Upper lobe of left lung (tissue), 6 donors: Measurements from ENCODE around the gene THRAP3. TPM values are rescaled to one million over a fixed set of nuclear protein-coding genes. Genes with fewer than 3 reads are reported as not detected.

Source experiments
- ATAC-seq, 2 donors: fragments of 200-7000 bp; cut with Tn5 transposase; one replicate each; pipeline ENCODE4 v1.9.1; 2022; ENCODE audit warnings: mild to moderate bottlenecking in 2 of 2, moderate library complexity in 2 of 2; ENCODE audit not compliant: low FRiP score in 2 of 2
- DNase-seq, 2 donors: peaks; one replicate each; pipeline ENCODE4 v3.0.0-alpha.2; 2019 to 2020
- H3K27ac ChIP-seq, 4 donors: fragments of 200-600 bp; sonication (generic); one replicate each; pipeline ENCODE4 v1.5.1; 2016 to 2019
- H3K27me3 ChIP-seq, 4 donors: fragments of 200-600 bp; sonication (generic); one replicate each; pipeline ENCODE4 v1.5.1; 2017 to 2019
- H3K36me3 ChIP-seq, 4 donors: fragments of 200-600 bp; sonication (generic); one replicate each; pipeline ENCODE4 v1.5.1; 2016 to 2019
- H3K4me1 ChIP-seq, 4 donors: fragments of 200-600 bp; sonication (generic); one replicate each; pipeline ENCODE4 v1.5.1; 2018 to 2019
- H3K4me3 ChIP-seq, 4 donors: fragments of 200-600 bp; sonication (generic); one replicate each; pipeline ENCODE4 v1.5.1; 2017 to 2019; ENCODE audit warnings: mild to moderate bottlenecking in 2 of 4, moderate library complexity in 1 of 4
- H3K9me3 ChIP-seq, 4 donors: fragments of 200-600 bp; sonication (generic); one replicate each; pipeline ENCODE4 v1.5.1; 2018 to 2019
- EP300 ChIP-seq, 4 donors: sonication (generic); formaldehyde crosslinking; IDR thresholded peaks; one replicate each; pipeline ENCODE4 v1.5.1; 2017; ENCODE audit warnings: antibody characterized with exemption in 4 of 4, control low read depth in 2 of 4
- POLR2A ChIP-seq, 4 donors: fragments of 450-650 bp; IDR thresholded peaks; one replicate each; pipeline ENCODE4 v1.5.1; 2016 to 2017; ENCODE audit warnings: antibody characterized with exemption in 4 of 4, mild to moderate bottlenecking in 2 of 4
- POLR2AphosphoS5 ChIP-seq, 2 donors: sonication (generic); formaldehyde crosslinking; IDR thresholded peaks; one replicate each; pipeline ENCODE4 v1.5.1; 2017; ENCODE audit warnings: antibody characterized with exemption in 2 of 2
- WGBS, 2 donors: methylation state at CpG; one replicate each; pipeline ENCODE4 v1.1.5; 2017 to 2018; 5-methylcytosine and 5-hydroxymethylcytosine counted together
- total RNA-seq, 6 donors: library from RNA; depleted of rRNA in 4 of 6; stranded (reverse); fragments of >200 nt in 4 of 6; gene quantifications; one replicate each; pipeline versions ENCODE4 v1.1.0 to v1.2.1, GENCODE V29; 2016 to 2021
- TF ChIP-seq, protein P1 (sequence below), 6 experiments: fragments of 450-650 bp in 4 of 6; fragments of 200-600 bp in 2 of 6; sonication (generic) in 2 of 6; IDR thresholded peaks; one replicate each; pipeline ENCODE4 v1.5.1; 2016 to 2019; ENCODE audit warnings: antibody characterized with exemption in 6 of 6
- donor health status: DM: no; HTN: no; CAD: no; lungs with moderate emphysema.
- donor health status: DM: no; HTN: yes; CAD: no; lungs with severe emphysema.

THRAP3 gene
- total RNA-seq, 6 donors from 2014 or later: 55.0 to 91.1 (median 84.0) TPM

DNA sequence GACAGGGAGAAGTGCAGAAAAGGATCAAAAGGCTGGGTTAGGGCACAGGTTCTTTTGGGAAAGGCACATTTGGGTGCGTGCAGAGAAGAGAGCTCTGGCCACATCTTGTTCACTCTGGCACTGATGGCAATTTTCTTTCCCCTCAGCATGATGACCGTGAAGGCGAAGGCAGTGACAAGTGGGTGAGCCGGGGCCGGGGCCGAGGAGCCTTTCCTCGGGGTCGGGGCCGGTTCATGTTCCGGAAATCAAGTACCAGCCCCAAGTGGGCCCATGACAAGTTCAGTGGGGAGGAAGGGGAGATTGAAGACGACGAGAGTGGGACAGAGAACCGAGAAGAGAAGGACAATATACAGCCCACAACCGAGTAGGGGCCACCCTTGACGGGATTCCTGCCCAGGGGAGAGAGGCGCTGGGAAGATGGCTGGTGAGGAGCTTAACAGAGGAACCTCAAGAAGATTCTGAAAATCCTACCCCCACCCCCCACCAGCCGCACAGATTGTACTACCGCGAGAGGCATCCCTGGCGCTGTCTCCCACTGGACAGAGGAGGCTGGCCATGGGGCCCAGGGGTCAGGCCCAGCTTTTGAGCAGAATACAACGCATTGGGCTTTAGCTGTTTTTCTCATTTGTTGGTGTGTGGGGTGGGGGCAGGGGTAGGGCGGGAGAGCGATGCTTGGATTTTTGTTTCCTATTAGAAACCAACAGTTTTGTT lies 79.6 kb downstream of the THRAP3 start:
- WGBS, 2 donors: 92 to 93% methylated on average over 23 of the region's 23 CpGs
- DNase-seq (peak in 1 of 2 donors; percentile 62), ATAC-seq (no peak)
- H3K27ac ChIP-seq: no peak overlapping the region
- H3K4me3 ChIP-seq: no peak overlapping the region
- H3K27me3 ChIP-seq: no peaks in the 10 kb centered on the region
- TF ChIP-seq, protein P1, sequence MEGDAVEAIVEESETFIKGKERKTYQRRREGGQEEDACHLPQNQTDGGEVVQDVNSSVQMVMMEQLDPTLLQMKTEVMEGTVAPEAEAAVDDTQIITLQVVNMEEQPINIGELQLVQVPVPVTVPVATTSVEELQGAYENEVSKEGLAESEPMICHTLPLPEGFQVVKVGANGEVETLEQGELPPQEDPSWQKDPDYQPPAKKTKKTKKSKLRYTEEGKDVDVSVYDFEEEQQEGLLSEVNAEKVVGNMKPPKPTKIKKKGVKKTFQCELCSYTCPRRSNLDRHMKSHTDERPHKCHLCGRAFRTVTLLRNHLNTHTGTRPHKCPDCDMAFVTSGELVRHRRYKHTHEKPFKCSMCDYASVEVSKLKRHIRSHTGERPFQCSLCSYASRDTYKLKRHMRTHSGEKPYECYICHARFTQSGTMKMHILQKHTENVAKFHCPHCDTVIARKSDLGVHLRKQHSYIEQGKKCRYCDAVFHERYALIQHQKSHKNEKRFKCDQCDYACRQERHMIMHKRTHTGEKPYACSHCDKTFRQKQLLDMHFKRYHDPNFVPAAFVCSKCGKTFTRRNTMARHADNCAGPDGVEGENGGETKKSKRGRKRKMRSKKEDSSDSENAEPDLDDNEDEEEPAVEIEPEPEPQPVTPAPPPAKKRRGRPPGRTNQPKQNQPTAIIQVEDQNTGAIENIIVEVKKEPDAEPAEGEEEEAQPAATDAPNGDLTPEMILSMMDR (IDR thresholded peaks at IDR 0.05): no peak
- TF ChIP-seq POLR2AphosphoS5 (IDR thresholded peaks at IDR 0.05): no peak
- no peak for TF ChIP-seq EP300 (IDR thresholded peaks at IDR 0.05)
- TF ChIP-seq POLR2A (IDR thresholded peaks at IDR 0.05): no peak
- H3K4me1 ChIP-seq: peaks cover 20 to 40% (median 35%) of the 10 kb centered on the region in 4 donors
- H3K9me3 ChIP-seq: no peaks in the 10 kb centered on the region
- H3K36me3 ChIP-seq: peaks cover 15 to 57% (median 43%) of the 10 kb centered on the region in 4 donors

DNA sequence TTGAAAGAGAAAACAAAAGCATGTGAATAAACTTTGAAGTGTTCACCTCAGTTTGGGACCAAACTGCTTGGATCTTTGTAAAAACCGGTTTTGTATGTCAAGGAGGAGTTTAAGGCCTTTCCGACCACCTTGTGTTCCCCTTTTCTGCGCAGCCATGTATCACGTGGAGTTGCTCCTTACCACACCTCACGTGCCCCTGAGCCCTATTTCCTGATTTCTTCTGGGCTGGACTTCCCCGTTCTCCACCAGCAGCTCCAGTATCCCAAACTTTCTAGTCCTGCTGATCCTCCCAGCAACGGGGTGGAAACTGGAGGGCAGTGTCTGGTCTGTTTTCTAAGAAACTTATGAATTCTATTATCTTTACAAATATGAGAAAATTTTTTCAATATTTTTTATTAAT lies 80.3 kb downstream of the THRAP3 start:
- ATAC-seq (no peak), DNase-seq (peak in 1 of 2 donors; percentile 69)
- TF ChIP-seq, protein P1 (IDR thresholded peaks at IDR 0.05): no peak
- TF ChIP-seq POLR2A (IDR thresholded peaks at IDR 0.05) (no peak), EP300 (IDR thresholded peaks at IDR 0.05) (no peak), POLR2AphosphoS5 (IDR thresholded peaks at IDR 0.05) (no peak)
- H3K36me3 ChIP-seq: peaks cover 15 to 50% (median 38%) of the 10 kb centered on the region in 4 donors
- H3K4me1 ChIP-seq: peaks cover 20 to 37% (median 33%) of the 10 kb centered on the region in 4 donors
- H3K27ac ChIP-seq: peak overlapping the region in 1 of 4 donors; percentile 23
- no peaks in the 10 kb centered on the region for H3K27me3 ChIP-seq
- H3K9me3 ChIP-seq: no peaks in the 10 kb centered on the region
- WGBS, 2 donors: 60 to 69% methylated on average over 7 of the region's 7 CpGs
- no peak overlapping the region for H3K4me3 ChIP-seq

DNA sequence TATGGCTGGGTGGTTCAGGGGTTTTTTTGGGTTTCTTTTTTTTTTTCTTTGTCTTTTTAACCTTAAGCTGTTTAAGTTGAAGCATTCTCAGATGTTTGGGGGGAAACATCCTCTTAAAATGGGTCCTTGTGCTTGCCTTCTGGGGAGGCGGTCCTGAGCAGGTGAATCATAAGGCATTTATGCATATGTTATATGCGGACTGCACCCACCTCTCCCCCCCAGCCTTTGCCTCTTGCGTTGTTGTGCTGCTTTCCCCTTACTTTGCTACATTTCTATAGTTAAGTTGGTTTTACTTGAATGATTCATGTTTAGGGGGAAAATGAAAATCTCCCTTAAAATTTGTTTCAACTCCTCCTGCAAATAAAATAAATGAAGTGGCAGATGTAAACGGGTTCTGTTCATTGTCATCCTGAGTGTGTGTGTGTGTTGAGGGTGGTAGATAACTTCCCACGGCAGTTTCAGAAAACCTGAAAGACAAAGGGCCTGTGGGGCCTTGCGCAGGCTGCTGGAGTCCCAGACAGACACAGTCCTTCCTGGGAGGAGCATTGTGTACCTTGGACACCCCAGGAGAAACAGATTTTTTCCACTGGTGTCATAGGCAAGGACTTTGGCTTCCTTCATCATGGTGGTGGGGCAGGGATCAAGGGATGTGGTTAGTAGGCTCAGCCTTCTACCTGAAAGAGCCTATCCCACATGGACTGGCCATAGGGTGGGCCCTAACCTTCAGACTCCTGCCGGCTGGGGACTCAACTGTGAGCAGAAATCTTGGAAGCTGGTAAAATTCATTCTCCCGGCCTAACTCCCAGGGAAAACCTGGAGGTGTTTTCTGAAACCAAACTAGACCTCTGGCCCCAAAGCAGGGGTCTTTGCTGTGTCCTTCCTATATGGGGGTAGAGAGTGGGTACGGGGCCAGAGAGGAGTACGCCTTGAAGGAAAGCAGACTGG lies 81.0 kb downstream of the THRAP3 start:
- no peak for TF ChIP-seq POLR2A (IDR thresholded peaks at IDR 0.05)
- no peak for TF ChIP-seq EP300 (IDR thresholded peaks at IDR 0.05)
- TF ChIP-seq, protein P1 (IDR thresholded peaks at IDR 0.05): no peak
- no peak for TF ChIP-seq POLR2AphosphoS5 (IDR thresholded peaks at IDR 0.05)
- whole genome bisulfite sequencing, 2 donors: 75 to 76% methylated on average over 10 of the region's 10 CpGs
- H3K36me3 ChIP-seq: peaks cover 15 to 44% (median 38%) of the 10 kb centered on the region in 4 donors
- peak overlapping the region; percentile 79 to 90 (median 86) for H3K27ac ChIP-seq
- DNase-seq (no peak), ATAC-seq (no peak)
- H3K4me1 ChIP-seq: peaks cover 14 to 30% (median 26%) of the 10 kb centered on the region in 4 donors
- no peaks in the 10 kb centered on the region for H3K9me3 ChIP-seq
- H3K27me3 ChIP-seq: no peaks in the 10 kb centered on the region
- H3K4me3 ChIP-seq: peak overlapping the region in 2 of 4 donors; percentile 81 to 90

DNA sequence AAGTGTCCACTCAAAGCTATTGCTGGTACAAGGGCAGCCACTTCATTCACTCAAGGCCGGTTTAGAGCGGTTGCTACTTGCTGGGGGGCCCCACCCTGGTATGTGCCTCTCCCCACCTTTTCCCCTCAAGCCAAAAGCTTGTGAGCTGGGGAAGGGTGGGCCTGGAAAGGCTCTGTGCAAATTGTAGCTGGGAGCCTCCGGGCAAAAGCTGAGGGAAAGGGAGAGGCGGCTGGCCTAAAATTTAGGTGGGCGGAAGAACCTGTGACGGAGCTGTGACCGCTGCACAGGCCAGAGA lies 81.6 kb downstream of the THRAP3 start:
- Histone ChIP-seq H3K27ac (peak overlapping the region; percentile 79 to 90 (median 86)), H3K4me3 (peak overlapping the region in 3 of 4 donors; percentile 77 to 90 (median 81)), H3K27me3 (no peaks in the 10 kb centered on the region), H3K9me3 (no peaks in the 10 kb centered on the region), H3K4me1 (peaks cover 13 to 27% (median 22%) of the 10 kb centered on the region in 4 donors), H3K36me3 (peaks cover 12 to 38% (median 33%) of the 10 kb centered on the region in 4 donors)
- peak in 1 of 2 donors; percentile 53 for DNase-seq
- 57 to 72% methylated on average over 7 of the region's 7 CpGs for WGBS, 2 donors
- peak in 1 of 2 donors; percentile 1 for TF ChIP-seq POLR2AphosphoS5 (IDR thresholded peaks at IDR 0.05)
- TF ChIP-seq, protein P1 (IDR thresholded peaks at IDR 0.05): no peak
- ATAC-seq: peak; percentile 1 to 52
